K562 (cell line): Measurements from ENCODE around the gene ITGAD. TPM values are rescaled to one million over a fixed set of nuclear protein-coding genes. Genes with fewer than 3 reads are reported as not detected.

Source experiments
- ATAC-seq: fragments of 200-7000 bp; cut with Tn5 transposase; 3 replicates; pipeline ENCODE4 v1.9.1; 2020; ENCODE audit warnings: moderate library complexity
- BruUV-seq: library from RNA; stranded (reverse); fragments of 400-500 nt; replicated peaks from 2 replicates; lab custom pipeline; 2021; lab: Mats Ljungman, UMichigan
- CTCF ChIA-PET: fragments of 300-600 bp; formaldehyde crosslinking; extraction: SDS; loops from one replicate; lab custom pipeline; 2021; ENCODE audit warnings: low intra/inter-chr PET ratio; lab: Yijun Ruan, JAX
- POLR2A ChIA-PET: fragments of 300-600, 350-650 bp; sonication (Branson Sonifier 250); formaldehyde crosslinking; extraction: SDS; loops from one replicate; lab custom pipeline; 2021; ENCODE audit warnings: antibody characterized with exemption, inconsistent platforms; lab: Yijun Ruan, JAX
- DNase-seq, 4 experiments: peaks; one replicate each; pipeline versions ENCODE4 v3.0.0 to v3.0.0-alpha.2; 2011 to 2018; ENCODE audit warnings: low spot score in 3 of 4, mixed read lengths in 3 of 4; ENCODE audit errors: extremely low read depth in 1 of 4
- FAIRE-seq: peaks from 2 replicates; lab custom pipeline; 2011; peaks lifted over from hg19 to GRCh38; lab: Jason Lieb, UNC
- H2AFZ ChIP-seq: 2 replicates; pipeline ENCODE4 v1.6.0; 2011; ENCODE audit warnings: low read depth, low read length, control low read depth, inconsistent platforms
- H3K27ac ChIP-seq: fragments of 200-600 bp; 3 replicates; pipeline ENCODE4 v1.8.0; 2011; ENCODE audit warnings: low read depth, mild to moderate bottlenecking, control low read depth, inconsistent platforms, low read length, moderate library complexity, mixed read lengths; ENCODE audit errors: extremely low read depth
- H3K27me3 ChIP-seq, 2 experiments: fragments of 300-600 bp in 1 of 2; 2 replicates in 1 of 2; 3 replicates in 1 of 2; pipeline versions ENCODE4 v1.6.0 to v1.8.0; 2011; ENCODE audit warnings: inconsistent platforms in 2 of 2, low read length in 2 of 2, mild to moderate bottlenecking in 1 of 2, mixed read lengths in 1 of 2, moderate library complexity in 1 of 2; ENCODE audit not compliant: control insufficient read depth in 2 of 2, insufficient read depth in 2 of 2
- H3K36me3 ChIP-seq: fragments of 300-600 bp; 3 replicates; pipeline ENCODE4 v1.8.0; 2011; ENCODE audit warnings: mild to moderate bottlenecking, low read length, inconsistent platforms; ENCODE audit not compliant: control insufficient read depth, insufficient read depth
- H3K4me1 ChIP-seq, 2 experiments: fragments of 200-600 bp in 1 of 2; replicated peaks in 1 of 2; 2 replicates in 1 of 2; 3 replicates in 1 of 2; pipeline versions ENCODE4 v1.5.1 to v1.8.0; 2011; ENCODE audit warnings: inconsistent platforms in 2 of 2, low read length in 2 of 2, mild to moderate bottlenecking in 1 of 2, mixed read lengths in 1 of 2, moderate library complexity in 1 of 2; ENCODE audit not compliant: control insufficient read depth in 2 of 2, insufficient read depth in 2 of 2
- H3K4me2 ChIP-seq: 2 replicates; pipeline ENCODE4 v1.6.1; 2011; ENCODE audit warnings: low read length, control low read depth, inconsistent platforms, mixed read lengths; ENCODE audit not compliant: insufficient read depth
- H3K4me3 ChIP-seq: fragments of 200-600 bp; sonication (generic), shearing (Covaris generic); 2 replicates; pipeline ENCODE4 v1.5.1; 2016; ENCODE audit warnings: control low read depth, inconsistent platforms
- H3K79me2 ChIP-seq: fragments of 200-600 bp; 3 replicates; pipeline ENCODE4 v1.8.0; 2011; ENCODE audit warnings: low read length, inconsistent platforms; ENCODE audit not compliant: control insufficient read depth, insufficient read depth
- H3K9ac ChIP-seq, 2 experiments: 2 replicates each; pipeline versions ENCODE4 v1.6.0 to v1.6.1; 2011; ENCODE audit warnings: low read depth in 2 of 2, low read length in 2 of 2, control low read depth in 1 of 2, inconsistent platforms in 1 of 2, mild to moderate bottlenecking in 1 of 2, mixed read lengths in 1 of 2; ENCODE audit not compliant: insufficient read depth in 1 of 2
- H3K9me1 ChIP-seq: one replicate; pipeline ENCODE4 v1.6.0; 2011; ENCODE audit warnings: inconsistent platforms, mild to moderate bottlenecking, low read length, moderate library complexity; ENCODE audit not compliant: control insufficient read depth, insufficient read depth
- H3K9me3 ChIP-seq: replicated peaks from 2 replicates; pipeline ENCODE4 v1.5.1; 2011; ENCODE audit warnings: low read depth, low read length, inconsistent platforms; ENCODE audit not compliant: control insufficient read depth, insufficient read depth
- H4K20me1 ChIP-seq: replicated peaks from 2 replicates; pipeline ENCODE4 v1.6.1; 2011; ENCODE audit warnings: low read length, inconsistent platforms, mixed read lengths; ENCODE audit not compliant: control insufficient read depth, insufficient read depth
- DNMT1 ChIP-seq: fragments of 450-650 bp; IDR thresholded peaks from 2 replicates; pipeline ENCODE4 v1.6.1; 2016; ENCODE audit warnings: antibody characterized with exemption, mild to moderate bottlenecking
- HMG20A ChIP-seq: fragments of 450-650 bp; formaldehyde crosslinking; conservative IDR thresholded peaks from 2 replicates; pipeline ENCODE4 v1.4.0; 2020; ENCODE audit warnings: mild to moderate bottlenecking, mixed read lengths
- HNRNPUL1 ChIP-seq: fragments of 200-400 bp; formaldehyde crosslinking; IDR thresholded peaks from 2 replicates; pipeline ENCODE4 v1.6.1; 2017; ENCODE audit warnings: low read length
- MAFK ChIP-seq: IDR thresholded peaks from 2 replicates; pipeline ENCODE4 v1.6.1; 2011; ENCODE audit warnings: low read length, improper control_type of control experiment
- SREBF2 ChIP-seq: sonication (generic); formaldehyde crosslinking; IDR thresholded peaks from 2 replicates; pipeline ENCODE4 v1.4.0; 2020; ENCODE audit warnings: mild to moderate bottlenecking, missing genetic modification reagents
- TSC22D4 ChIP-seq: fragments of 450-650 bp; IDR thresholded peaks from 2 replicates; pipeline ENCODE4 v1.6.1; 2016; ENCODE audit warnings: missing genetic modification characterization, missing biosample characterization, control low read depth
- ZNF778 ChIP-seq: fragments of 450-650 bp; formaldehyde crosslinking; IDR thresholded peaks from 2 replicates; pipeline ENCODE4 v1.4.0; 2020; ENCODE audit warnings: mild to moderate bottlenecking, moderate library complexity
- WGBS: fragments of 100-300 bp; shearing (Covaris generic); methylation state at CpG from one replicate; pipeline ENCODE4 v1.1.6; 2016; ENCODE audit warnings: low coverage, mixed read lengths; ENCODE audit not compliant: insufficient coverage; ENCODE audit errors: missing lambda C conversion rate; 5-methylcytosine and 5-hydroxymethylcytosine counted together
- in situ Hi-C: fragments of 300-500 bp; cut with MboI; formaldehyde crosslinking; loops from 4 replicates; pipeline ENCODE4 v1.15.0; 2018; ENCODE audit warnings: inconsistent platforms, mixed read lengths
- intact Hi-C: fragments of 100-400 bp; cut with micrococcal nuclease; formaldehyde crosslinking; loops from 2 replicates; pipeline ENCODE4 v1.14.2; 2022
- polyA plus RNA-seq, 8 experiments: library from polyadenylated mRNA; depleted of rRNA in 4 of 8; stranded (reverse) in 5 of 8; unstranded in 3 of 8; fragments of >200 nt; fragmentation: Nextera tagmentation in 2 of 8; fragmentation: Illumina TruSeq in 1 of 8; extraction: Ambion mirVana in 2 of 8; extraction: Trizol in 1 of 8; gene quantifications; 2 replicates each; pipeline versions ENCODE4 v1.2.1 to v1.2.3, GENCODE V29; 2011 to 2014; ENCODE audit warnings: inconsistent platforms in 1 of 8, missing spikeins in 1 of 8
- total RNA-seq, 7 experiments: library from RNA; depleted of rRNA in 6 of 7; stranded (reverse); fragments of >200 nt in 6 of 7; fragmentation: Illumina TruSeq in 2 of 7; extraction: Trizol in 2 of 7; gene quantifications; 2 replicates each; pipeline versions ENCODE4 v1.2.1 to v1.2.3, GENCODE V29; 2011 to 2021; ENCODE audit warnings: low replicate concordance in 1 of 7
- TF ChIP-seq, protein P1 (sequence below): fragments of 250-450 bp; sonication (Bioruptor Pico); IDR thresholded peaks from 2 replicates; pipeline ENCODE4 v1.4.0; 2020
- TF ChIP-seq, protein P2 (sequence below): fragments of 450-650 bp; IDR thresholded peaks from 2 replicates; pipeline ENCODE4 v1.6.1; 2016; ENCODE audit warnings: low read depth, mild to moderate bottlenecking, moderate library complexity
- TF ChIP-seq, protein P3 (sequence below), 2 experiments: fragments of 450-650 bp in 1 of 2; IDR thresholded peaks; 2 replicates each; pipeline ENCODE4 v1.6.1; 2011 to 2017; ENCODE audit warnings: low read depth in 2 of 2, antibody characterized with exemption in 1 of 2, borderline replicate concordance in 1 of 2, low read length in 1 of 2, mild to moderate bottlenecking in 1 of 2, mixed read lengths in 1 of 2; ENCODE audit not compliant: control insufficient read depth in 1 of 2
- TF ChIP-seq, protein P4 (sequence below): conservative IDR thresholded peaks from 2 replicates; pipeline ENCODE4 v1.6.1; 2011; ENCODE audit warnings: low read depth, mild to moderate bottlenecking, low read length; ENCODE audit not compliant: control insufficient read depth

The ITGAD gene
- total and polyA plus RNA-seq, 9 of the 15 experiments (the other 6 are each of a cell fraction or from before 2014, with no cell fraction given) = not detected

DNA sequence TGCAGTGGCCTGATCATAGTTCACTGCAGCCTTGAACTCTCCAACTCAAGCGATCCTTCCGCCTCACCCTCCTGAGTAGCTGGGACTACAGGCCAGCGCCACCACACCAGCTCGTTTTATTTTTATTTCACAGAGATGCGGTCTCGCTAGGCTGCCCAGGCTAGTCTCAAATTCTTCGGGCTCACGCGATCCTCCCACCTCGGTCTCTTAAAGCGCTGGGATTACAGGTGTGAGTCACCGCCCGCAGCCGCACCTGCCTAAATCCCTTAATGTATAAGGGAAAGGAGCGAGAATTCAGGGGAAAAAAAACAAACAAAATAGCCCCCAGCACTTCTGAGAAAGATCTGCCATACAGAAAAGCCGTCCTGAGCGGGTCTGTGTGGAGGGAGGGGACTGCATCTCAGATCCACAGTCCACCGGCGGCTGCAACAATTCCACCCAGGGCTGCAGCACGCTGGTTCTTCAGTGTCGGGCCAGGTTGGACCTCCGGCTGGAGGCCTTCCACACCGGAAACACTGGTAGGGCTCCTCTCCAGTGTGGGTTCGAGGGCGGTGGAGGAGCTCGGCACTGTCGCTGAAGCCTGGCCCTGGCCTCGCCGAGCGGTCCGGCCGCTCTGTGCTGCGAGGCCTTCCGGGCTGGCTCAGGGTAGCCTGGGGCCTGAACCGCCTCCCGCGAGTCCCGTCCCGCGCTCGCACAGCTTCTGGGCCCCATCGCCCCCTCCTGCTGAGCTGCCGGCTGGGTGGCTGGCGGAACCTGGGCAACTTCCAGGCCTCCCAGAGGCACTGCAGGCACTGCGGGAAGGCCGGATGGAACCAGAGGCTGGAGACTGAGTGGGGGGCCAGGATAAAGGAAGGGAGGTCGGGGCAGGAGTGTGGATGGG, 42.4 kb downstream of the ITGAD start:
- intact Hi-C loops = no loop called here
- Histone ChIP-seq H3K9me1 (no peaks in the 10 kb centered on the region), H3K9me3 (no peaks in the 10 kb centered on the region), H3K79me2 (no peaks in the 10 kb centered on the region), H3K36me3 (no peaks in the 10 kb centered on the region), H3K27ac (no peak overlapping the region), H2AFZ (no peak overlapping the region), H3K27me3 (no peaks in the 10 kb centered on the region), H3K4me2 (no peak overlapping the region), H3K4me1 (peaks cover 3 to 13% of the 10 kb centered on the region in 2 experiments; a peak in 1 of 5 replicates), H4K20me1 (no peaks in the 10 kb centered on the region), H3K4me3 (no peak overlapping the region), H3K9ac (peak overlapping the region in 1 of 2 experiments; percentile 40; a peak in 2 of 4 replicates)
- in situ Hi-C loops = loop anchor here (25.0 kb wide), 1 partner anchor 448 kb away; the partner anchor contains the start of gene HSD3B7
- ATAC-seq (no peak), DNase-seq (no peak), FAIRE-seq (no peak)
- 74% methylated on average over 29 of the region's 47 CpGs for WGBS
- no TSS peak for BruUV-seq
- CTCF ChIA-PET = no interaction called here
- POLR2A ChIA-PET = interaction anchor here (0.9 kb wide), 1 partner anchor 28 kb away, joined by 4 read pairs; no protein-coding TSS in a partner anchor
- TF ChIP-seq TSC22D4 (tag) (no peak), HMG20A (CRISPR knock-in tag) (no peak), SREBF2 (no peak), HNRNPUL1 (no peak), MAFK (no peak), ZNF778 (CRISPR knock-in tag) (no peak), DNMT1 (no peak)
- TF ChIP-seq, protein P1, sequence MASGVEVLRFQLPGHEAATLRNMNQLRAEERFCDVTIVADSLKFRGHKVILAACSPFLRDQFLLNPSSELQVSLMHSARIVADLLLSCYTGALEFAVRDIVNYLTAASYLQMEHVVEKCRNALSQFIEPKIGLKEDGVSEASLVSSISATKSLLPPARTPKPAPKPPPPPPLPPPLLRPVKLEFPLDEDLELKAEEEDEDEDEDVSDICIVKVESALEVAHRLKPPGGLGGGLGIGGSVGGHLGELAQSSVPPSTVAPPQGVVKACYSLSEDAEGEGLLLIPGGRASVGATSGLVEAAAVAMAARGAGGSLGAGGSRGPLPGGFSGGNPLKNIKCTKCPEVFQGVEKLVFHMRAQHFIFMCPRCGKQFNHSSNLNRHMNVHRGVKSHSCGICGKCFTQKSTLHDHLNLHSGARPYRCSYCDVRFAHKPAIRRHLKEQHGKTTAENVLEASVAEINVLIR = no peak
- TF ChIP-seq, protein P2, sequence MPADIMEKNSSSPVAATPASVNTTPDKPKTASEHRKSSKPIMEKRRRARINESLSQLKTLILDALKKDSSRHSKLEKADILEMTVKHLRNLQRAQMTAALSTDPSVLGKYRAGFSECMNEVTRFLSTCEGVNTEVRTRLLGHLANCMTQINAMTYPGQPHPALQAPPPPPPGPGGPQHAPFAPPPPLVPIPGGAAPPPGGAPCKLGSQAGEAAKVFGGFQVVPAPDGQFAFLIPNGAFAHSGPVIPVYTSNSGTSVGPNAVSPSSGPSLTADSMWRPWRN = no peak
- TF ChIP-seq, protein P3, sequence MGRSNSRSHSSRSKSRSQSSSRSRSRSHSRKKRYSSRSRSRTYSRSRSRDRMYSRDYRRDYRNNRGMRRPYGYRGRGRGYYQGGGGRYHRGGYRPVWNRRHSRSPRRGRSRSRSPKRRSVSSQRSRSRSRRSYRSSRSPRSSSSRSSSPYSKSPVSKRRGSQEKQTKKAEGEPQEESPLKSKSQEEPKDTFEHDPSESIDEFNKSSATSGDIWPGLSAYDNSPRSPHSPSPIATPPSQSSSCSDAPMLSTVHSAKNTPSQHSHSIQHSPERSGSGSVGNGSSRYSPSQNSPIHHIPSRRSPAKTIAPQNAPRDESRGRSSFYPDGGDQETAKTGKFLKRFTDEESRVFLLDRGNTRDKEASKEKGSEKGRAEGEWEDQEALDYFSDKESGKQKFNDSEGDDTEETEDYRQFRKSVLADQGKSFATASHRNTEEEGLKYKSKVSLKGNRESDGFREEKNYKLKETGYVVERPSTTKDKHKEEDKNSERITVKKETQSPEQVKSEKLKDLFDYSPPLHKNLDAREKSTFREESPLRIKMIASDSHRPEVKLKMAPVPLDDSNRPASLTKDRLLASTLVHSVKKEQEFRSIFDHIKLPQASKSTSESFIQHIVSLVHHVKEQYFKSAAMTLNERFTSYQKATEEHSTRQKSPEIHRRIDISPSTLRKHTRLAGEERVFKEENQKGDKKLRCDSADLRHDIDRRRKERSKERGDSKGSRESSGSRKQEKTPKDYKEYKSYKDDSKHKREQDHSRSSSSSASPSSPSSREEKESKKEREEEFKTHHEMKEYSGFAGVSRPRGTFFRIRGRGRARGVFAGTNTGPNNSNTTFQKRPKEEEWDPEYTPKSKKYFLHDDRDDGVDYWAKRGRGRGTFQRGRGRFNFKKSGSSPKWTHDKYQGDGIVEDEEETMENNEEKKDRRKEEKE (IDR thresholded peaks at IDR 0.05; ENCODE audit: borderline replicate concordance in 1 of 2, control insufficient read depth in 1 of 2, low read depth in 2 of 2, low read length in 1 of 2) = no peak
- TF ChIP-seq, protein P4, sequence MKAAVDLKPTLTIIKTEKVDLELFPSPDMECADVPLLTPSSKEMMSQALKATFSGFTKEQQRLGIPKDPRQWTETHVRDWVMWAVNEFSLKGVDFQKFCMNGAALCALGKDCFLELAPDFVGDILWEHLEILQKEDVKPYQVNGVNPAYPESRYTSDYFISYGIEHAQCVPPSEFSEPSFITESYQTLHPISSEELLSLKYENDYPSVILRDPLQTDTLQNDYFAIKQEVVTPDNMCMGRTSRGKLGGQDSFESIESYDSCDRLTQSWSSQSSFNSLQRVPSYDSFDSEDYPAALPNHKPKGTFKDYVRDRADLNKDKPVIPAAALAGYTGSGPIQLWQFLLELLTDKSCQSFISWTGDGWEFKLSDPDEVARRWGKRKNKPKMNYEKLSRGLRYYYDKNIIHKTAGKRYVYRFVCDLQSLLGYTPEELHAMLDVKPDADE = no peak
